IMR-90 (cell line): Measurements from ENCODE around the gene MICAL3. TPM values are rescaled to one million over a fixed set of nuclear protein-coding genes. Genes with fewer than 3 reads are reported as not detected.

Experiments
- ATAC-seq: fragments of 200-7000 bp; cut with Tn5 transposase; 2 replicates; pipeline ENCODE4 v1.9.1; 2020; ENCODE audit warnings: low read depth, mild to moderate bottlenecking, moderate library complexity
- BruUV-seq: library from RNA; stranded (reverse); fragments of 400-500 nt; replicated peaks from 2 replicates; lab custom pipeline; 2021; lab: Mats Ljungman, UMichigan
- CTCF ChIA-PET: fragments of 300-600 bp; formaldehyde crosslinking; extraction: SDS; loops from one replicate; lab custom pipeline; 2021; ENCODE audit warnings: antibody characterized with exemption; lab: Yijun Ruan, JAX
- POLR2A ChIA-PET: fragments of 300-600 bp; sonication (Branson Sonifier 250); formaldehyde crosslinking; loops from one replicate; lab custom pipeline; 2022; ENCODE audit warnings: antibody characterized with exemption; ENCODE audit not compliant: unreplicated experiment; lab: Charles Lee
- DNase-seq: peaks from one replicate; pipeline ENCODE4 v3.0.0; 2013
- H2AFZ ChIP-seq: replicated peaks from 2 replicates; pipeline ENCODE3; 2013; ENCODE audit warnings: low read length, mild to moderate bottlenecking; ENCODE audit not compliant: poor library complexity
- H2AK5ac ChIP-seq: 2 replicates; pipeline ENCODE4 v1.6.1; 2013; ENCODE audit warnings: low read depth, low read length, inconsistent platforms
- H2AK9ac ChIP-seq: replicated peaks from 2 replicates; pipeline ENCODE3; 2013; ENCODE audit warnings: mild to moderate bottlenecking, low read depth, low read length, moderate library complexity; ENCODE audit not compliant: poor library complexity
- H2BK120ac ChIP-seq: 2 replicates; pipeline ENCODE4 v1.6.1; 2013; ENCODE audit warnings: low read depth, low read length, inconsistent platforms
- H2BK15ac ChIP-seq: 3 replicates; pipeline ENCODE4 v1.6.1; 2013; ENCODE audit warnings: low read depth, low read length, inconsistent platforms
- H2BK20ac ChIP-seq: 2 replicates; pipeline ENCODE4 v1.6.1; 2013; ENCODE audit warnings: low read depth, mild to moderate bottlenecking, inconsistent platforms, low read length, moderate library complexity
- H2BK5ac ChIP-seq: 2 replicates; pipeline ENCODE4 v1.6.1; 2013; ENCODE audit warnings: mild to moderate bottlenecking, low read depth, low read length, inconsistent platforms; ENCODE audit not compliant: poor library complexity, severe bottlenecking
- H3K14ac ChIP-seq: replicated peaks from 2 replicates; pipeline ENCODE4 v1.6.1; 2013; ENCODE audit warnings: low read depth, low read length, inconsistent platforms
- H3K18ac ChIP-seq: 2 replicates; pipeline ENCODE4 v1.6.1; 2013; ENCODE audit warnings: low read depth, low read length, control low read depth
- H3K23ac ChIP-seq: 2 replicates; pipeline ENCODE4 v1.6.1; 2013; ENCODE audit warnings: low read depth, low read length, inconsistent platforms
- H3K27ac ChIP-seq: 2 replicates; pipeline ENCODE4 v1.5.1; 2013; ENCODE audit warnings: mild to moderate bottlenecking, control low read depth, low read length; ENCODE audit not compliant: insufficient read depth
- H3K27me3 ChIP-seq: 2 replicates; pipeline ENCODE4 v1.6.1; 2013; ENCODE audit warnings: low read length; ENCODE audit not compliant: control insufficient read depth, insufficient read depth
- H3K36me3 ChIP-seq: 2 replicates; pipeline ENCODE4 v1.6.1; 2013; ENCODE audit warnings: low read length, mixed read lengths; ENCODE audit not compliant: control insufficient read depth, insufficient read depth
- H3K4ac ChIP-seq: 2 replicates; pipeline ENCODE4 v1.6.1; 2013; ENCODE audit warnings: low read depth, low read length, inconsistent platforms
- H3K4me1 ChIP-seq: 2 replicates; pipeline ENCODE4 v1.6.1; 2013; ENCODE audit warnings: low read length, mixed read lengths; ENCODE audit not compliant: control insufficient read depth, insufficient read depth
- H3K4me2 ChIP-seq: 2 replicates; pipeline ENCODE4 v1.6.1; 2013; ENCODE audit warnings: low read depth, mild to moderate bottlenecking, control low read depth, low read length, moderate library complexity
- H3K4me3 ChIP-seq: 2 replicates; pipeline ENCODE4 v1.5.1; 2013; ENCODE audit warnings: low read depth, mild to moderate bottlenecking, control low read depth, low read length, moderate library complexity; ENCODE audit not compliant: insufficient read depth
- H3K56ac ChIP-seq: 2 replicates; pipeline ENCODE4 v1.6.1; 2013; ENCODE audit warnings: low read length, inconsistent platforms; ENCODE audit not compliant: insufficient read depth; ENCODE audit errors: extremely low read depth
- H3K79me1 ChIP-seq, 2 experiments: 2 replicates each; pipeline ENCODE4 v1.6.1; 2013; ENCODE audit warnings: low read length in 2 of 2, inconsistent platforms in 1 of 2, low read depth in 1 of 2
- H3K9ac ChIP-seq: 2 replicates; pipeline ENCODE4 v1.6.1; 2013; ENCODE audit warnings: low read depth, low read length, control low read depth
- H3K9me1 ChIP-seq: 2 replicates; pipeline ENCODE4 v1.6.1; 2013; ENCODE audit warnings: low read length, inconsistent platforms; ENCODE audit not compliant: insufficient read depth
- H3K9me3 ChIP-seq: 2 replicates; pipeline ENCODE4 v1.6.1; 2013; ENCODE audit warnings: low read length; ENCODE audit not compliant: control insufficient read depth, insufficient read depth
- H4K20me1 ChIP-seq: 2 replicates; pipeline ENCODE4 v1.6.1; 2013; ENCODE audit warnings: low read length, inconsistent platforms; ENCODE audit not compliant: insufficient read depth
- H4K5ac ChIP-seq: 2 replicates; pipeline ENCODE4 v1.6.1; 2013; ENCODE audit warnings: mild to moderate bottlenecking, low read depth, low read length, control low read depth
- H4K8ac ChIP-seq, 2 experiments: 2 replicates each; pipeline ENCODE4 v1.6.1; 2013; ENCODE audit warnings: low read depth in 2 of 2, low read length in 2 of 2, control low read depth in 1 of 2, inconsistent platforms in 1 of 2
- H4K91ac ChIP-seq: 2 replicates; pipeline ENCODE4 v1.6.1; 2013; ENCODE audit warnings: low read depth, low read length, inconsistent platforms; ENCODE audit not compliant: insufficient read depth
- BHLHE40 ChIP-seq: fragments of 150-350 bp; IDR thresholded peaks from 2 replicates; pipeline ENCODE4 v1.6.1; 2016; ENCODE audit warnings: mild to moderate bottlenecking, low read depth, low read length
- CEBPB ChIP-seq: IDR thresholded peaks from 2 replicates; pipeline ENCODE4 v1.6.1; 2012; ENCODE audit warnings: low read depth, low read length, improper control_type of control experiment
- CHD1 ChIP-seq: IDR thresholded peaks from 2 replicates; pipeline ENCODE4 v1.6.1; 2012; ENCODE audit warnings: low read depth, low read length, improper control_type of control experiment
- FOS ChIP-seq: fragments of 150-350 bp; IDR thresholded peaks from 2 replicates; pipeline ENCODE4 v1.6.1; 2016; ENCODE audit warnings: low read depth, low read length
- MAZ ChIP-seq: IDR thresholded peaks from 2 replicates; pipeline ENCODE4 v1.6.1; 2012; ENCODE audit warnings: low read depth, mild to moderate bottlenecking, low read length, improper control_type of control experiment, moderate library complexity, borderline replicate concordance
- NFE2L2 ChIP-seq: fragments of 150-350 bp; IDR thresholded peaks from 2 replicates; pipeline ENCODE4 v1.6.1; 2016; ENCODE audit warnings: low read depth, mild to moderate bottlenecking, low read length
- POLR2A ChIP-seq: IDR thresholded peaks from 2 replicates; pipeline ENCODE4 v1.6.1; 2012; ENCODE audit warnings: mild to moderate bottlenecking, low read depth, low read length
- RAD21 ChIP-seq: IDR thresholded peaks from 2 replicates; pipeline ENCODE4 v1.6.1; 2012; ENCODE audit warnings: low read length, improper control_type of control experiment
- RCOR1 ChIP-seq: IDR thresholded peaks from 2 replicates; pipeline ENCODE4 v1.6.1; 2012; ENCODE audit warnings: mild to moderate bottlenecking, low read length, improper control_type of control experiment; ENCODE audit not compliant: insufficient replicate concordance
- RFX5 ChIP-seq: IDR thresholded peaks from 2 replicates; pipeline ENCODE4 v1.8.0; 2012; ENCODE audit warnings: low read depth, mild to moderate bottlenecking, low read length, moderate library complexity
- SMC3 ChIP-seq: fragments of 150-350 bp; IDR thresholded peaks from 2 replicates; pipeline ENCODE4 v1.6.1; 2016; ENCODE audit warnings: low read depth, mild to moderate bottlenecking, antibody characterized with exemption, low read length, moderate library complexity
- WGBS, 2 experiments: methylation state at CpG; one replicate each; pipeline versions ENCODE4 v1.1.5 to v1.1.7; 2013; ENCODE audit warnings: missing lambda C conversion rate in 2 of 2; ENCODE audit not compliant: insufficient read length in 1 of 2; ENCODE audit errors: extremely low coverage in 2 of 2; 5-methylcytosine and 5-hydroxymethylcytosine counted together
- dilution Hi-C: fragments of 300-500 bp; cut with HindIII; formaldehyde crosslinking; loops from one replicate; pipeline ENCODE4 v1.14.3; 2018; ENCODE audit warnings: low sequenced_read_pairs; ENCODE audit not compliant: unreplicated experiment
- in situ Hi-C: fragments of 300-500 bp; cut with MboI; formaldehyde crosslinking; loops from 3 replicates; pipeline ENCODE4 v1.14.3; 2019; ENCODE audit warnings: low sequenced_read_pairs, inconsistent platforms, mixed read lengths
- intact Hi-C: fragments of 100-400 bp; cut with micrococcal nuclease; formaldehyde crosslinking; loops from 2 replicates; pipeline ENCODE4 v1.10.0; 2022
- polyA plus RNA-seq, 3 experiments: library from polyadenylated mRNA; depleted of rRNA; stranded (reverse); fragments of >200 nt; gene quantifications; 2 replicates each; pipeline ENCODE4 v1.2.3, GENCODE V29; 2012; ENCODE audit warnings: low replicate concordance in 1 of 3
- total RNA-seq: library from RNA; depleted of rRNA; stranded (reverse); fragments of >200 nt; gene quantifications from 2 replicates; pipeline ENCODE4 v1.2.3, GENCODE V29; 2012
- TF ChIP-seq, protein P1 (sequence below): fragments of 150-350 bp; IDR thresholded peaks from 2 replicates; pipeline ENCODE4 v1.6.1; 2017; ENCODE audit warnings: mild to moderate bottlenecking, antibody characterized with exemption, low read length, low read depth

Gene MICAL3
- total and polyA plus RNA-seq, 2 of the 4 experiments (the other 2 are of a cell fraction) = 17.6 to 26.8 TPM

DNA sequence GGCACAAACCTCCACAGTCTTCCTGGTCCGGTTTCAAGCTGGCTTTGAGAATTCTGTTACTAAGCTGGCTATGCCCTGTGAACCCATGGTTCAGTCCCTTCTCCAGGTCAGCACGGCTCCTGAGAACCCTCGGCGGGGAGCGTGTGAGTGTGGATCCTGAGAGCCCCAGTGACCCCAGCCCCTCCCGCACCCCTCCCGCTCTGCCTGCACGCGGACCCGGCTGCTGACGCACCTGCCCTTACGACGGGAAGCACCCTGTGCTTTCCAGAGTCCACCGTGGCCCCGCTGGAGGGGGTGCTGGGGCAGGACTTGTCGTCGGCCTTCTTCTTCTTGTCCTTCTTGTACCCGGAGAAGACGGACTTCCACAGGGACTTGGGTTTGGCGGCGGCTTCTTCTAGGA is 207.3 kb downstream of the MICAL3 start:
- Histone ChIP-seq H2BK20ac (no peak overlapping the region), H4K91ac (no peak overlapping the region), H3K27ac (no peak overlapping the region), H3K4me1 (no peaks in the 10 kb centered on the region), H4K8ac (no peak overlapping the region), H3K4ac (no peak overlapping the region), H2BK120ac (no peak overlapping the region), H3K18ac (no peak overlapping the region), H2AK9ac (no peak overlapping the region), H4K20me1 (no peaks in the 10 kb centered on the region; the same call in 1 of the 2 replicates), H2AFZ (no peak overlapping the region), H2AK5ac (no peak overlapping the region), H3K9ac (no peak overlapping the region), H3K4me3 (no peak overlapping the region), H3K9me3 (no peaks in the 10 kb centered on the region), H3K79me1 (no peaks in the 10 kb centered on the region), H3K4me2 (no peak overlapping the region), H4K5ac (no peak overlapping the region), H3K36me3 (peaks cover 43% of the 10 kb centered on the region), H3K23ac (no peak overlapping the region), H3K56ac (no peak overlapping the region), H2BK15ac (no peak overlapping the region), H3K9me1 (no peaks in the 10 kb centered on the region), H3K14ac (no peak overlapping the region), H3K27me3 (no peaks in the 10 kb centered on the region), H2BK5ac (no peak overlapping the region)
- CTCF ChIA-PET = no interaction called here
- TF ChIP-seq CHD1 (no peak), CEBPB (no peak), MAZ (no peak), NFE2L2 (no peak), POLR2A (no peak), BHLHE40 (no peak), RCOR1 (no peak), FOS (no peak), RAD21 (no peak), RFX5 (no peak), SMC3 (no peak)
- TF ChIP-seq, protein P1, sequence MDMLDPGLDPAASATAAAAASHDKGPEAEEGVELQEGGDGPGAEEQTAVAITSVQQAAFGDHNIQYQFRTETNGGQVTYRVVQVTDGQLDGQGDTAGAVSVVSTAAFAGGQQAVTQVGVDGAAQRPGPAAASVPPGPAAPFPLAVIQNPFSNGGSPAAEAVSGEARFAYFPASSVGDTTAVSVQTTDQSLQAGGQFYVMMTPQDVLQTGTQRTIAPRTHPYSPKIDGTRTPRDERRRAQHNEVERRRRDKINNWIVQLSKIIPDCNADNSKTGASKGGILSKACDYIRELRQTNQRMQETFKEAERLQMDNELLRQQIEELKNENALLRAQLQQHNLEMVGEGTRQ = no peak
- dilution Hi-C loops = no loop called here
- no TSS peak for BruUV-seq
- no peak for DNase-seq
- in situ Hi-C loops = loop anchor here (25.0 kb wide), 1 partner anchor 730 kb away; the partner anchor contains the start of gene IL17RA
- 97% methylated on average over 13 of the region's 21 CpGs; no CpG with 5 or more reads in 1 of the 2 experiments for WGBS, 2 experiments
- POLR2A ChIA-PET = no interaction called here
- intact Hi-C loops = no loop called here
- ATAC-seq = no peak
